ENCODE results near the gene MAP3K15.
"Not testable (repeated sequence)": the region's sequence is repeated elsewhere in the genome, so short reads cannot be mapped to it uniquely, and the experiment has no call there.

The MAP3K15 gene

DNA sequence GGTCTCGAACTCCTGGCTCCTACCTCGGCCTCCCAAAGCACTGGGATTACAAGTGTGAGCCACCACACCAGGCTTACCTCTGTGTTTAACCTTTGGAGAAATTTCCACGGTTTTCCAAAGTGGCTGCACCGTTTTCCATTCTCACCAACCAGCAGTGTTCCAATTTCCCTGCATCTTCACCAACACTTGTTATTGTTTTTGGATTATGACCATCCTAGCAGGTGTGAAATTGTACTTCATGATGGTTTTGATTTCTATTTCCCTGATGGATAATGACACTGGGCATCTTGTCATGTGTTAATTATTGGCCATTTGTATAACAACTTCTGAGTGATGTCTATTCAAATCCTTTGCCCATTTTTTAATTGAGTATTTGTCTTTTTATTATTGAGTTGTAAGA lies 2.7 kb upstream of the MAP3K15 start:
- no peak for DNase-seq

DNA sequence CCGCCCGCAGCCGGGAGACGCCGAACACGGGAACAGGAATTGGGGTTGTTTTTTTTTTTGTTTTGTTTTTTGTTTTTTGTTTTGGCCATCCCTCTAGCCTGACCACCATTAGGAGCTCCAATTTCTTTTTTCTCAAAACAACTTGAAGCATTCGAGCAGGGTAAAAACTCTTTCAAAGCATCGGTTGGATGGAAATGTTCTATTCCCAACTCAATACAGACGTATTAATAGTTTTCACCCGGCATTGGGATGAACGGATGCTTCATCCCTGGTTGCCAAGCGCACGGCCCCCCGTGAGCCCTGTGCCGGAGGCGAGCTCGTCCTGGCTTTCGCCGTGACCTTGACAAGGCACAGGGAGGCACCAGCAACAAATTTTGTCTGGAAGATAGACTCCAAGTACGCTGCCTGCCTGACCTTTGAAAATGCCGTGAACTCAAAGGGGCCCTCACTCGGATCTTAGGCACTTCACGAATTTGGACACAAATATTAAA lies 352 bp upstream of the MAP3K15 start:
- DNase-seq = no peak

- DNase-seq = peak; percentile 56
These were observed 1.9 kb downstream of the MAP3K15 start for GRCh38 chrX:19513383-19513782.

DNA sequence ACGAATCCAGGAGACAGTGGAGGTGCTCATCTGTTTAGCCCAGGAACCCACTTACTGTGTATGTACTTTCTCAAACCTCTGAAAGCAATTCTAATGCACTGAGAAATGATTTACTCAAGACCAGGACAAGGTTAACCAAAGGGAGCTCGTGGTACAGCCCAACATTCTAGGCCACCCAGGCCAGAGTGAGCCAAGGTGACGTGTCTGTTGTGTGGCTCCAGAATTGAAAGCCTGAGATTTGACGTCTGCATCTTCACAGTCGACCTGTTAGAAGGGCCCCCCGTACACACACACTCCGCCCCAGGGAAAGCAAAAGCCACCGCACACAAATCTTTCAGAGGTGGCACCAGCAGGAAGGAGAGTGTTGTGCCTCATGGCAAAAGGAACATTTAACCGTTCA lies 2.3 kb downstream of the MAP3K15 start:
- DNase-seq = no peak

DNA sequence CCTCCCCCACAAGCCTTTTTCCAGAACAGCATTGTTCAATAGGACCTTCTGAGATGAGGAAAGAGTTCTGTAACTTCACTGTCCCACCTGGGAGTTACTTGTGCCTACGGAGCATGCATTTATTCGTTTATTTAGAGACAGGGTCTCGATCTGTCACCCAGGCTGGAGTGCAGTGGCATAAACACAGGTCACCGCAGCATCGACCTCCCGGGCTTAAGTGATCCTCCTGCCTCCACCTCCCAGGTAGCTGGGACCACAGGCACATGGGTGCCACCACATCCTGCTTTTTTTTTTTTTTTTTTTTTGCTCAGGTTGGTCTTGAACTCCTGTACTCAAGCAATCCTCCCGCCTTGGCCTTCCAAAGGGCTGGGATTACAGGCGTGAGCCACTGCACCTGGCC lies 2.9 kb downstream of the MAP3K15 start:
- no peak for DNase-seq

DNA sequence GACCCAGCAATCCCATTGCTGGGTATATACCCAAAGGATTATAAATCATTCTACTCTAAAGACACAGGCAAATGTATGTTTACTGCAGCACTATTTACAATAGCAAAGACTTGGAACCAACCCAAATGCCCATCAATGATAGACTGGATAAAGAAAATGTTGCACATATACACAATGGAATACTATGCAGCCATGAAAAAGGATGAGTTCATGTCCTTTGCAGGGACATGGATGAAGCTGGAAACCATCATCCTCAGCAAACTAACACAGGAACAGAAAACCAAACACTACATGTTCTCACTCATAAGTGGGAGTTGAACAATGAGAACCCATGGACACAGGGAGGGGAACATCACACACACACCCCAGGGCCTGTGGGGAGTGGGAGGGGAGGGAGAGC lies 3.5 kb downstream of the MAP3K15 start:
- not testable (repeated sequence) for DNase-seq

DNA sequence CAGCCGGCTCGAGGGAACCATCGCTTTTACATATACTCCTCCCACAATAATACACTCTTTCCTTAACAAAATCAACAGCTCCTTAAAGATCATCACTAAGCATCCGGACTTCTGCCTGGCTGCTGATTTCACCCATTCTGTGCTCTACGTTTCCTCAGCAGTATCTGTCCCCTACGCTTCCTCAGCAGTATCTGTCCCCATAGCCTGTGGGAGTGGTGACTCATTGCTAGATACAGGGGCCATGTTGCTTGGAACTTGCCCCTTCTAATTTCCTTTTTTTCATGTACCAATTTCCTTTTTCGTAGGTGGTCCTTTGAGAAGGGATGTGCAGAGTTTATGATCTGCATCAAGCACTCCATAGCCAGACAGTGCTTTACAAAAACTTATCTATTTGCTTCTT lies 18.6 kb downstream of the MAP3K15 start:
- no peak for DNase-seq

DNA sequence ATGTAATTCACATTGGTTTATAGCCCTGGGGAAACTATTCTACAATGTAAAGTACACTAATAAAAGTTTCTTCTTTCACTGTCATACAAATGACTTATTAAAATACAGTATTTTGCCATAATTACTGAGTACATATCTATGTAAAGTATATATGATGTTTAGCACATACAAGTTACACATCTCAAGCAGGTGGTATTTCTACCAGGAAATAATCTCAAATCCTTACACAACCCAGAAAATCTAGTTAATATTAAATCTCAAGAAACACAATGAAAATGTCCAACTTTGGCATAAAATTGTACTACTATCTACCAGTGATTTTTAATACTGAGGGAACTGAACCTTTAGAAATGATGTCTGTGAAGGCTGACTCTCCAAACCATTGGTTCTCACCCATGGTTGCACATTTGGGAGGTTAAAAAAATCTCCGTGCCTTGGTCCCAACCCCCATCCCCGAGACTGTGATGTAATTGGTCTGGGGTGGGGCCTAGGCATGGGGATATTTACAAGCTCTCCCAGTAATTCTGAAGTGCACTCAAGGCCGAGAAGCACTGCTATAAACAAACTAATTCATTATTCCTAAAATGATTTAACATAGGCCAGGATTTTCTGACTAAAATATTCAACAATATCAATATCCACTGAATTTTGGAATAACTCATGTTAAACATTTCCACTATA lies 27.6 kb downstream of the MAP3K15 start:
- no peak for DNase-seq

- no peak for DNase-seq
These were observed 35.9 kb downstream of the MAP3K15 start for GRCh38 chrX:19479458-19479857.

GRCh38 chrX:19468383-19468782 lies 46.9 kb downstream of the MAP3K15 start:
- DNase-seq = not testable (repeated sequence)

DNA sequence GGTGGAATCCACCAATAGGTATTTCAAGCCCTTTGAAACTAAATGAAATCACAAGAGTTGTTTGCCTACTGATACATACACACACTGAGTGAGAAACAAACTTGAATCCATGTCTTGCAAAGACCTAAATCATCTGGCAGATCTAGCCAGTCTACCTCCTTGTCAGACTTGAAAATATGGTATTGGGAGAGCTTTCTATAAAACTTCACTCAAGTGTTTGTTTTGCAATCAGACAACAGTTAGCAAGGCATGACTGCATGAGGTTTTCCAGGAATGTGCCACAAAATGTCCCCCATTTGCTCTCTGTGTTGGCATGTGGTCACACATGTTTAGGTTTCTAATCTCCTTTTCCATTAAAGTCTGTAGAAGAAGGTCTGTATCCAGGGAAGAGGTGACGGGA lies 52.4 kb downstream of the MAP3K15 start:
- DNase-seq = no peak

GRCh38 chrX:19462231-19462630 lies 53.1 kb downstream of the MAP3K15 start:
- no peak for DNase-seq

DNA sequence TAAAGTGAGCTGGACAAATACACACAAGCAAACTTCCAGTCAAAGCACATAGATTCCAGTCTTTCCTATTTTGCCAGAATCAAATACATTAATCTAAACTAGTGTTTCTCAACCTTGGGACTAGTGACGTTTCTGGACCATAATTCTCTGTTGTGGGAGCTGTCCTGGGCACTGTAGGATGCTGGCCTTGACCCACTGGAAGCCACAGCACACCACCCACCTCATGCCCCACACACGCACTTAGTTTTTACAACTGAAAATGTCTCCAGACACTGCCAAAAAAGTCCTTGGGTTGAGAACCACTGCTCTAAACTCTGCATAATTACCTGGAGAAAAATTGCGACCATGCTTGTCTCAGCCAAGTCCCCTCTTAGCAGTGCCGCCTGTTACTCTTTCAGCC lies 57.6 kb downstream of the MAP3K15 start:
- no peak for DNase-seq

DNA sequence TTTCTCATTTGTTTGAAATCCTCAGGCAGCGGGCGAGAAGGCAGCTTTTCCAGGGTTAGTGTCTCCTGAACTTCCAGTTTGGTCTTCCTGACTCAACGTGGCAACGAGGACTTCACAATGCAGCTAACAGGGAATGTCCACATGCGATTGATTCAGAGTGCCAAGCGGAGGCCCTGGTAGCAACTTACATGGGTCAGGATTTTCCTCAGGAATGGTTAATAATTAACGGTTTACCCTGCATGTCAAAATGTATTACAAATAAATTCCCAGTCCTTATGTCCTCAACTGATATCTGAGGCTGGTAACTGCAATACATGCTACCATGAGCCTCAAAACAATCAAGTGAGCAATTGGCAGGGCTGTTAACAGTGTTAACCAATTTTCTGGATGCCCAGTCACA lies 67.2 kb downstream of the MAP3K15 start:
- DNase-seq = no peak

DNA sequence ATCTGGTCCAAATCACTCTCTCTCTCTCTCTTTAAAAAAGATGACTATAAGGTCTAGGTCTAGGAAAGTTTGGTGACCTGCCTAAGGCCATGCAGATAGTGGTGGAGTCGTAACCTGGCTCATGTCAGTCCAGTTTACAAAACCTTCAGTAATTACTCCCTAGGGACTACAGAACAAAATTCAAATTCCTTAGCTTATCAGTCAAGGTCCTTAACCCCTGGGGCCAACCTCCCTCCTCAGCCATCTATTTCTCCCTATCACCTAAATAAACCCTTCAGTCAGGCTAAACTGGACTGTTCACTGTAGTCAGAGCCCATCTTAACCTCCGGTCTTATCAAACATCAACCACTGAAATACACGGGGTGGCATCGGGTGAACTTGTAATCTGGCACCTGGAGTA lies 68.9 kb downstream of the MAP3K15 start:
- no peak for DNase-seq

DNA sequence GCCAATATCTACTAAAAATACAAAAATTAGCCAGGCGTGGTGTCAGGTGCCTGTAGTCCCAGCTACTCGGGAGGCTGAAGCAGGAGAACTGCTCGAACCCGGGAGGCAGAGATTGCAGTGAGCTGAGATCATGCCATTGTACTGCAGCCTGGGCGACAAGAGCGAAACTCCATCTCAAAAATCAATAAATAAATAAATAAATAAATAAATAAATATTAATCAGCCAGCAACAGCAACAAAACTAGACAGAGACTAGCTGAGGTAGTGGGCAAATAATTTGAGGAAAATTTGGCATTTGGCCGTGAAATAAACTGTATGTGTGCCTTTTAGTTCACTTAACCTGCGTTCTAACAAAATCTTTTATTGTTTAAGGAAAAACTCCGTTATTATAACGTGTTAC lies 69.5 kb downstream of the MAP3K15 start:
- not testable (repeated sequence) for DNase-seq

DNA sequence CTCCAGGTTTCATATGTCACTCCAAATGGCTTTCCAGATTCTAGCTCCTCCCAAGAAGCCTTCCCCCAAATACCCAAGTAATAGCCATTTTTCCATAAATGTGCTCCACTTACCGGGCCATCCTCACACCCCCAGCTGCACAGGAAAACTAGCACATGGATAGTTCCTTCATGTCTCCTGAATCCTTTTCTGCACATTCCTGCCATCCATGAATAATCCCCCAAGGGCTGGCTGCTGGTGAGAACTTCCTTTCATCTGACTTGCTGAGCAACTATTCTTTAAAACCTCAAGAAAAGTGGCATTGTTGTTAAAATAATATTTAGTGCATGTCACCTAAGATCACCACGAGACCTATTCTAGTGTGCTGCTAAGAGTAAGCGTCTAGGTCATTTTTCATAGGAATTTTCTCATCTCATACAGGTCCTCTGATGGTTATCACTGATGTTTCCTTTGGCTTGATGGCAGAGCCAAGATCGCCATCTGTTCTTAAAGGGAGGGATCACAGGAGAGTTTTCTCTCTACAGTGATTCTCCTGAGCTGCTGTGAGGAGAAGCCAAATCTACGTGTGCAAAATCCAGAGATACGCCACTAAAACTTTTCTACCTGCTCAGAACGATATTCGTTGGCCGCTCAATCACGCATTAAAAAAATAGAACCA lies 71.3 kb downstream of the MAP3K15 start:
- DNase-seq = no peak

DNA sequence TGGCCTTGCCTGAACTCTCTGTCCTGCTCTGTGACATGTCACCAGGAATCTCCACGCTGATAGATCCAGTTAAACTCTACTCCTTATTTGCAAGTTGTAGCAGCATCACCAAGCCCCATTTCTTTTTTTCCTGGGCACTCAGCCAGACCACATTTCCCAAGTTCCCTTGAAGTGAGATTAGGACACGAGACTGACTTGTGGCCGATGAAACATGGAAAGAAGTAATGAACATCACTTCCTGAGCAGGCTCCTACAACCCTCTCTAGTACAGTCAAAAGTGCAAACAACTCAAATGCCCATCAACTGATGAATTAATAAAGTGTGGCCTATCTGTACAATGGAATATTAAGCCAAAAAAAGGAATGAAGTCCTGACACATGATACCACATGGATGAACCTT lies 74.6 kb downstream of the MAP3K15 start:
- DNase-seq = no peak

GRCh38 chrX:19422661-19423060 lies 92.6 kb downstream of the MAP3K15 start:
- DNase-seq = not testable (repeated sequence)

- no peak for DNase-seq
These were observed 105.0 kb downstream of the MAP3K15 start for GRCh38 chrX:19410259-19410658.

DNA sequence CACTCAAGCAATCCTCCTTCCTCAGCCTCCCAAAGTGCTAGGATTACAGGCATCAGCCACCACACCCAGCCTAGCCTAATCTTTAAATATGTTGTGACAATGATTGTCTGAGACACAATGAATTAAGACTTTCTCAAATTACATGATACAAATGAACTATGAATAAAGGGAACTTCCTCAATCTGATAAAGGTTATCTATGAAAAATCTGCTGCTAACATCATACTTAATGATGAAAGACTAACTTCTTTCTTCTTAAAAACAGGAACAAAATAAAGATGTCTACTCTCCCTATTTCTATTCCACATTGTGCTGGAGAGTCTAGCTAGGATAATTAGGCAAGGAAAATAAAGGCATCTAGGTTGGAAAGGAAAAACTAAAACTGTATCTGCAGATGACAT lies 111.6 kb downstream of the MAP3K15 start:
- DNase-seq = no peak

- no peak for DNase-seq
These were observed 122.6 kb downstream of the MAP3K15 start for GRCh38 chrX:19392703-19393102.

DNA sequence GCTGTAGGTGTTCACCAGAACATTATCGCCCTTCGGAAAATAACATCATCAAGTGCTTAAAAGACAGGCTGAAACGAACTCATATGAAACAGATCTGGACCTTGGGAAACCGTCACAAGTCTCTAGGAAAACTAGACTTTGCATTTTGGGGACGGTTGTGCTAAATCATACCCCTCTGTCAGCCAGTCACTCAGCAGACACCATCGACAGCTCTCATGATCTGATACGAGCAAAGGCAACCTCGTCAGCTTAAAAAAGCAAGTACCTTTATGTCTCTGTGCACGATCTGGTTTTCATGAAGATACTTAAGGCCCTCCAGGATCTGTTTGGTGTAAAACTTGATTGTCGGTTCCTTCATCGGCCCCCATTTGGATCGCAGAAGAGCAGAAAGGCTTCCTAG lies 123.2 kb downstream of the MAP3K15 start:
- no peak for DNase-seq

DNA sequence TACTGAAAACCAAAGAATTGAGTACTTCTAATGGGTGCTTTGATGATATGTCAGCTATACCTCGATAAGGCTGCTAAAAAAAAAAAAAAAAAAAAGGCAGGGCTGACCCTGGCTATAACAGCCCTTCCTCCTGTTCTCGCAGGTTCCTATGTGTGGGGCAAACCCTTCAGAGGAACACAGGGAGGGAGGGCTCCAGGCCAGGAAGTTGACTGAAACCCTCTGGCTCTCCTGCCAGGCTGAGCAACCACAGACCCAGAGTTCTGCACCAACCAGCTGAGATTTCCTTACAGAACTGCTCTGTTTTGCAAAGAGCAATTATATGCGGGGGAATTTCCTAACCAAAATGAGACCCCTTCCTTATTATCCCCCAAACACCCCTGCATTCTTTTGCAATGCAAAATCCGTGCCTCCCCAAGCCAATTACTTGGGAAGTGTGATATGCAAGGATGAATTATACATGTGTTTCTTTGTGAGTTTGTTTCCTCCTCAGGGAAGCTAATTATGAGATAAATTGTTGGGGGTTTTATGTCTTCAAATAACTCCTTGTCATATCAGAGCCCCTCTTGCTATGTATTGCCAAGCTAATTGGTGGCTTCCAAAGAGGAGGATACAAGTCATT lies 126.0 kb downstream of the MAP3K15 start:
- DNase-seq = no peak

Measured in NCI-H524 treated with DMSO at 0.1 percent for 48 hours (cell line).